Measurements from ENCODE around the gene FOXB2.
"Not testable (repeated sequence)": the region's sequence is repeated elsewhere in the genome, so short reads cannot be mapped to it uniquely, and the experiment has no call there.

FOXB2 gene

DNA sequence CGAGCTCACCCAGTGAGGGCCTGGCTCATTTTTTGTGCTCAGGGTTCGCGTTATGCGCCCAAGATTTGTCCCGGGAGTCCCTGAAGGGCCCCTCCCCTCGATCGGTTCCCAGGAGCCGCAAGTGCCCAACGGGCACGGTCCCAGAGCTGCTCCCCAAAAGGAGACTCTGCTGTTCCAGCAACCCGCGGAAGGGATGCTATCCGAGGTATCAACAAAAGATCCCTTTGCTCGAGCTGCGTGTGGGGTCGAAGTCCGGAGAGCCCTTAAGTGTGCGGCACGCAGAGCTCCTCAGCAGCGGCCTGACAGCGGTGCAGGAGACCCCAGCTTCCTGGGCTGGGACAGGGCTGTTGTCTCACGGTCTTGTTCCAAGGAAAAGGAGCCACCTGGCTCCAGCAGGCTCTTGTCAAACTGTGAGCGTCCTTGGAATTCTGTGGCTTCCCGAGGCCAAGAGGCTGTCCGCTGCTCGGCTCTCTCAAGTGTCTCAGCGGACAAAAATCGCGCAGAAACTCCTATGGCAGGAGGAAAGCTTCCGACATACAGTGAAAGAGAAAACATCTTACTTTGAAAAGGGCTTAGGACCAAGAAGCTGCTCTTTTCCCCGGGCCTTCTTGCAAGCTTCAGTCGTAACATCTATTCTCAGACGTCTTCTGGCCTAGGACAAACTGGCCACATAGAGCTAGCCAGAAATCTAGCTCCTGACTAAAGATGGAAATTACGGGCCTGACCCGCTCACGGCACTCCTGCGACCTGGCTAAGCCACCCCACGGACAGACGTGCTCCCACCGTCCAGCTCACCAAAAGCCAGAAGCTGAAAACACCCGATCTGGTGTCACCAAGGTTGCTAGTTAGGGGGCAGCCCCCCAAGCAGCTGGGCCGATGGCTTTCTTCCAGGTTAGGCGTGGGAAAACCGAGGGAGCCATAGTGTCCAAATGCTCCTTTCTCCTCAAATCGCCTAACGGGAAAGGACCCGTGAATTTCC lies 2.6 kb upstream of the FOXB2 start:
- DNase-seq = no peak

DNA sequence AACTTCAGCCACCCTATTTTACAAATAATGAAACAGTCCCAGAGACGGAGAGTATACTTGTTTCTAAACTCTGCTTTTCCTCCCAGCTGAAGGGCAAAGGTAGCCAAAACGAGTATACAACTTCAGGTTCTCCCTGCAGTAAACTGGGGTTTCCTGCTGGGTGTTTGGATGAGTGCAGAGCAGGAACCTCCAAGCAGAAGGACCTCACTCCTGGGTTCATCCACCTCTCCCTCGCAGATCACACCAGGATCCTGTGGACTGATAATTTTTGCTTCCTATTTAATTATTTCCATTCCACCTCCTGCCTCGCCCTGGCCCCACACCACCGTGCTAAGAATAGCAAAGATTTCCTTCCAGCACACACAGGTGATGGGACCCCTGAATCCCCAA lies 2.0 kb upstream of the FOXB2 start:
- DNase-seq = no peak

DNA sequence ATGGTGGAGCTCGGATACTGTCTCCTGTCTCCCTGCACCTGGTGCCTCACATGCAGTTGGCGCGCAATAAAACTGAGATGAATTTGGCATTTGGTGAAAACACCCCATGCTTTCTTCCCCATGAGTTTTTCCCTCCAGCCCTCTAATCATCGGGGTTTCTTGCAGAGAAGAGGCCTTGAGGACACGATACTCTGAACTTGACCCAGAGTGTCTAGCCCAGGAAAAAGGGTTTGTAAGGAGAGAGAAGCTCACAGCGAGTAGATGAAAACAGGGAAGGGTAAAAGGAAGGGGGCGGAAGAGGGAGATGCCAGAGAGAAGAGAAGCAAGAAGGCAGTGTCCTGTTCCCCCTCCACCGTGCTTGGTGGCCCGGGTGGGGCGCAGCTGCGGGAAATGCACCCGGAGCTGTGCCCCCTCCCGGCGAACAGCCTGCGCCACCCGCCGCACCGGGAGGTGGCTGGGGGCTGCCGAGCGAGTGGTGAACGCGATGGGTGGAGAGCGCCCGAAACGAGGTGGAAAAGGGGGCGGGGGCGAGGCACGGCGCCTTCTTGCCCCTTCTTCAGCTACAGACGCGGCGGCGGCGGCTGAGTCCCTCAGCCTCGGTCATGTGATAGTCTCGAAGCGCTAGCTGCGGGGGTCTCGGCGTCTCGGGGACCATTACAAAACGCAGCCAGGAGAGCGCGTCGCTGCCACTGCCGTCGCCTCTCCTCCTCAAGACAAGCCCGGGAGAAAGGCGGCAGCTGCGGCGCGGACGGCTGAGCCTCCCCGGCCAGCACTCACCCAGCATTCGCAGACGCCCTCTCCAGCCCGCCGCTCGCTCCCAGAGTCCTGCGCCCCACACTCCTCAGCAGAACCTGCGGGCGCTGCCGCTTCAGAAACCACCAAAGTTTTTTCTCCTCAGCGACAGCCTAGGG lies 1.1 kb upstream of the FOXB2 start:
- no peak for DNase-seq

DNA sequence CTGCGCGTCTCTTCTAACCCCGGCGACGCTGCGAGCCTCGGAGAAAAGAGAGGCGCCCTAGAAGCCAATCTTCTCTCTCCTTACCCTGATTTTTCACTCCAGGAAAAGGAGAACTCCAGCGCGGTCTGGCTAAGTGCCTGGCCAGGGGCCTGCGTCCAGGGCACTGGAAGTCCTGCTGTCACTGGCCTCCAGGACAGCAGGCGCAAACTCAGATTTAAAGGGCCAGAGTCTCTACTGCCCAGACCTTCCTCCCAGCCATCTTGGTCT lies 553 bp upstream of the FOXB2 start:
- DNase-seq = no peak

DNA sequence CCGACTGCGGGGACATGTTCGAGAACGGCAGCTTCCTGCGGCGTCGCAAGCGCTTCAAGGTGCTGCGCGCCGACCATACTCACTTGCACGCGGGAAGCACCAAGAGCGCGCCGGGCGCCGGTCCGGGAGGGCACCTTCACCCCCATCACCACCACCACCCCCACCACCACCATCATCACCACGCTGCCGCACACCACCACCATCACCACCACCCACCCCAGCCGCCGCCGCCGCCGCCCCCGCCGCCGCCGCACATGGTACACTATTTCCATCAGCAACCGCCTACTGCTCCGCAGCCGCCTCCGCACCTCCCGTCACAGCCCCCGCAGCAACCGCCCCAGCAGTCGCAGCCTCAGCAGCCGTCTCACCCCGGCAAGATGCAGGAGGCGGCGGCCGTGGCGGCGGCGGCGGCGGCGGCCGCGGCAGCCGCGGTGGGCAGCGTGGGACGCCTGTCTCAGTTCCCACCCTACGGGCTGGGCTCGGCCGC lies 514 bp downstream of the FOXB2 start:
- no peak for DNase-seq

DNA sequence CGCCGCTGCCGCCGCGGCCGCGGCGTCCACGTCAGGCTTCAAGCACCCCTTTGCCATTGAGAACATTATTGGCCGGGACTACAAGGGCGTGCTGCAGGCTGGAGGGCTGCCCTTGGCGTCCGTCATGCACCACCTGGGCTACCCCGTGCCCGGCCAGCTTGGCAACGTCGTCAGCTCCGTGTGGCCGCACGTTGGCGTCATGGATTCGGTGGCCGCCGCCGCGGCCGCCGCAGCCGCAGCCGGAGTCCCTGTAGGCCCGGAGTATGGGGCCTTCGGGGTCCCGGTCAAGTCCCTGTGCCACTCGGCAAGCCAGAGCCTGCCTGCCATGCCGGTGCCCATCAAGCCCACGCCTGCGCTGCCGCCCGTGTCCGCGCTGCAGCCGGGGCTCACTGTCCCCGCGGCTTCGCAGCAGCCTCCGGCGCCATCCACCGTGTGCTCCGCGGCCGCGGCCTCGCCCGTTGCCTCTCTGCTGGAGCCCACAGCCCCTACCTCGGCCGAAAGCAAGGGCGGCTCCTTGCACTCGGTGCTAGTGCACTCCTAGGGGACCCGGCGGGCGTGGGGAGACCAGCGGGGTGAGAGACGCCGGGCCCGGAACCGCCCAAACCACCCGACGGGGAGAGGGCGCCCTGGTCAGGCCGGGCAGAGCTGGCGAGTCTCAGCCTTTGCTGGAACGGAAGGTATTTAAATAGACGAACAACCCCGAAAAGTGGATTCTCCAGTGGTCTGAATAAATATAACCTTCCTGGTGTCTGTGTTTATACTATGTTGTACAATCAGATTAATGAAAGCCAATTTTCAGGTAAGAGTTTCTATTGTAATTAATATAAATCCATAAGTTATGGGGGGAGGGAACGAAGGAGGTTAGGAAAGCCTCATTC lies 1.2 kb downstream of the FOXB2 start:
- no peak for DNase-seq

DNA sequence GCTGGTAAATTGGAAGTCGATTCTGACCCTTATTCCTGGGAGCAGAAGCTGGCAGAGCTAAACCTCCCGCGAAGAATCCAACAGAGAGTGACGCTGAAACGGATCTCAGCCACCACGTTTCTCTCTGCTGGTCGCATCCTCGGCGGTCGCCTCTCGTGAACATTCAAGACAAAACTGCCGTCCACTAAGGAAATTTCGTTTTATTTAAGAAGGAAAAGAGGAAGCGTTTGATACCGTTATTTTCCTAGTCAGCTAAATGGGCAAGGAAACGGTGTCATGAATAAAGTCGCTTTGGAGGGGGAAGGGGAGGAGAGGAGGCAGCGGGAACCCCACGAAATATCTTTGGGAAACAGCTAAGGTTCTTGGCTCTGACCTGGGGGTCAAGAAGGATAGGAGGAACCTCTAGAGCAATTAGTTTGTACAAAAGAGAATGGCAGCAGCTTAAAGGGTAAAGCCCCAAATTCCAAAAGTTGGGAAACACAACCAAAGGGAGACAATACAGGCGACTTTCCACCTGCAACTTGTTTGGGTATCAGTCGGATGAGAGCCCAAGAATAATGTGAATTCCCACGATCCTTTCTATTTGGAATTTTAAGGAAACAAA lies 1.9 kb downstream of the FOXB2 start:
- DNase-seq = no peak

DNA sequence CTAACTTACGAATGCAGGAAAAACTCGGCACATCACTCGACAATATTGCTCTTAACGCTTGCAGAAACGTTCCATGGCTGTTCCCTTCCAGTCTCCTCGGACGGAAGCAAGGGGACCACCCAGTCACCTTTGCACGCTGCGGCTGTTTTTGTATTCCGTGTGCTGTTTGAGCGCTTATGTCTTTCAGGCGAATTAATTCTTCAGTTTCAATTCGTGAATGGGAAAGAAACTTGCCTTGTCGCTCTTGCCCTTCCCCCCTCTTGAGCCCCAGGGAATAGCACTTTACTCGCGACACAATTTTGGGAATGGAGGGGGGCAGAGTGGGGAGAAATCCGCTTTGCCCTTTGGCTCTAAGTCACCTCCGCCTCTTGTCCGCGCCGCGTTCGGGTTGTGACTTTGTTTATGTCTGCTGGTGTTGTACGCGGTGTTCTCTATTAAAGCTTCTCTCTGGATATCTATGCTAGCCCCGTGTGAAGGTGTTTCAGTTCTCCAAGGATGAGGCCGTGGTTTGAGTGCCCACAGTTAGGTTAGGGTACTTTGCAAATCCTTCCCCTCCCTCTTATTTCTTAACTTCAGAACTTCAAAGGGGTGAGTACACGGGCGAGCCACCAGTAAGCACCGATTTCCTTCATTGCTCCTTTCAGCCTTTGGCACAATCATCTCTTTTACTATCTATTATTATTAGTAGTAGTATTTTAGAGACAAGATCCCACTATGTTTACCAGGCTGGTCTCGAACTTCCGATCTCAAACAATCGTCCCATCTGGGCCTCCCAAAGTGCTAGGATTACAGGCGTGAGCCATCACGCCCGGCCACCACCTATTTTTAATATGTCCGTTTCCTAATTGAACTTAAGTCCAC lies 2.7 kb downstream of the FOXB2 start:
- no peak for DNase-seq

DNA sequence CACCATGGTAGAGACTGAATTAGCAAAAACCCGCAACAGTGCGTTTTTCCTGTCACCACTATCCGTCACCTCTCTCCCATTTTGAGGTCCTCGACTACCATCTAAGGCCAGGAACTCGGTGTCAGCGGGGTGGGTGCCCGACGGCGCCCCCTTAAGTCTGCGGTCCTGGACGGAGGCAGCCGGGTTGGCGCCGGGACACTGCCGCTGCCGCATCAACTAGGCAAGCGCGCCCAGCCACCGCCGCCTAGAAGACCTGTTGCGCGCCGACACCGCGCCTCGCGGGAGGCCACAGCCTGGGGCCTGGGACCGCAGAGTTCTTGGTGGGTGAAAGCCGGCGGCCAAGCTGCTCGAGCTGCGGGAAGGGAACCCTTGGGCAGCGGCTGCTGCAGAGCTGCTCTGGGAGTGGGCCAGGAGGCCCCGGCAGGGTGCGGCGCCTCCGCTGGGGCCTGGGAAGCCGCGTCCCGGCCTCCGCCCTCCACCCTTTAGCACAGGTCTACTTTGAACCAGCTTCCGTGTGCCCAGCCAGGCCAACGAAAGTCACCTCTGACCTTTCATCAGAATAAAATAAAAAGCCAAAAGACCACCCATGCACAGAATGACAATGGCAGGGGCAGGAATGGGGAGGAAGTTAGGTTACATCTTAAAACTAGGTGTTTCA lies 3.5 kb downstream of the FOXB2 start:
- DNase-seq = no peak

DNA sequence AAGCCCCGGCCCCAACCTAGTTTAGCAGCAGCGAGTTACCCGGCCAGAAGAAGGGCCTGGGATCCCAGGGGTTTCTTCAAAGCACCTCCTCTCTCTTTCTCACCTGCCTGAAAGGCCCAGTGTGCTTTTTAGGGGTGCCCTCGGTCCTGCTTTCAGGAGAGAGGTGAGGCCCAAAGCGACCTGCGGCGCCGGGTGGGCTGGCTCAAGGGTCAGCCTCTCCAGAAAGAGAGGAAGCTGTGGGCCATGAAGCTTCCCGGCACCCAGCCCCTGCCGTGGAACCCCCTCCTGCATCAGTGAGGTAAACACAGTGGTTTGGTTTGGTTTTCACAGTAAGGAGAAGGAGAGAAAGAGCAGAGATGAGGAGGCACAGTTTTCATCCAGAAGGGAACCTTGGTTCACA lies 4.3 kb downstream of the FOXB2 start:
- DNase-seq = no peak

DNA sequence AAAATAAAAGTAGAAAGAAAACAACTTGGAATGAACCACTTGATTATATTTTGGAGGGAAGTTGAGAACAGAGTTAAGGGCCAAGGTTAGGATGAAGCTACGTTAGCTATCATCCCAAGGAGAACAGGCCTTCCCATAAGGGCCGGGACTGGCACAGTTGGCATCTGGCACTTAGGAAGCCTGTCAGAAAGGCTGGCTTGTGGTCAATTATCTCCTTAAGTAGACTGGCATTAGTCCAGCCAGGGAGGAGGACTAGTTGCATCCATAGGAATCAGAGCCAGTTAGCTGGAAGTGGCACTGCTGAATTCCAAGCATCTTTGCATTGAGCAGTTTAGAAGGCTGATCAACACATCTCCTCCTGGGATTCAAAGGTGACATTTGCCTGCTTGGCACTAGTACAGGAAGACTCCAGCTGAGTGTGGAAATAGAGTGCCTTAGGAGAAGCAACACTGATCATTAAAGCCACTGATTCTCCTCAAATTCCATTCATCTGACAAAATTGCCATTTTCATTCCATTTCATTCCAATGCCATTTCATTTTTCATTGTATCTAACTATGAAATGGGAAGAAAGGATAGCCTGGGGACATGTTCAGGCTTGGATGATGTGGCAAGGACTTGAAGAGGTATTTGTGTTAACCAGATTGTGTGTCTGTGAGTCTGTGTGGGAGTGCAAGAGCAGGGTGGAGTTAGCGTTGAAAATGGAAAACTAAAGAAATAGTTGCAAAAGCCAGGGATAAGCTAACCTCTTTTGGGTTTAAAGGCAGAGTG lies 5.5 kb downstream of the FOXB2 start:
- no peak for DNase-seq

DNA sequence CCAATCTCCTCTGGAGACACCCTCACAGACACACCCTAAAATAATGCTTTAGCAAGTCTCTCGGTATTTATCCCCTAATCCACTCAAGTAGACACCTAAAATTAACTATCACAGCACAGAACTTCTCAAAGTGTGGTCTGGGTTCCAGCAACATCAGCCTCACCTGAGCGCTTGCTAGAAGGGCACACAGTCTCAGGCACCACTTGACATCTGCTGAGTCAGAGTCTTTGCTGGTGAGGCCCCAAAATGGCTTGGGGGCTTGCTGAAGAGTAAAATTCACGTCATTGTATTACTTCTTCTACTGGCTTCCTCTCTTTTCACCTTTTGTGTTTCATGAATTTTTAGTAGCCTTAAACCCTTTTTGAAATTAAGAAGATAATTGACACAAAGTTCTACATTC lies 9.0 kb downstream of the FOXB2 start:
- no peak for DNase-seq

DNA sequence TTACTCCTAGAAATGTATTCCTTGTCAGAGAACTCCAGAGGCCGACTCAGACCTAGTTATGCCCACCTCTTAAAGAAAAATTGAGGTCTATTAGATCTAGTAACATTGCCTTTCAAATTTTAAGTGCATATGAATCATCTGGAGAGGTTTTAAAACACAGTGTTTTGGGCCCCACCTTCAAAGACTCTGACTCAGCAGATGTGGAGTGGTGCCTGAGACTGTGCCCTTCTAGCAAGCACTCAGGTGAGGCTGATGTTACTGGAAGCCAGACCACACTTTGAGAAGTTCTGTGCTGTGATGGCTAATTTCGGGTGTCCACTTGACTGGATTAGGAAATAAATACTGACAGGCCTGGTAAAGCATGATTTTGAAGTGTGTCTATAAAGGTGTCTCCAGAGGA lies 10.6 kb downstream of the FOXB2 start:
- no peak for DNase-seq

DNA sequence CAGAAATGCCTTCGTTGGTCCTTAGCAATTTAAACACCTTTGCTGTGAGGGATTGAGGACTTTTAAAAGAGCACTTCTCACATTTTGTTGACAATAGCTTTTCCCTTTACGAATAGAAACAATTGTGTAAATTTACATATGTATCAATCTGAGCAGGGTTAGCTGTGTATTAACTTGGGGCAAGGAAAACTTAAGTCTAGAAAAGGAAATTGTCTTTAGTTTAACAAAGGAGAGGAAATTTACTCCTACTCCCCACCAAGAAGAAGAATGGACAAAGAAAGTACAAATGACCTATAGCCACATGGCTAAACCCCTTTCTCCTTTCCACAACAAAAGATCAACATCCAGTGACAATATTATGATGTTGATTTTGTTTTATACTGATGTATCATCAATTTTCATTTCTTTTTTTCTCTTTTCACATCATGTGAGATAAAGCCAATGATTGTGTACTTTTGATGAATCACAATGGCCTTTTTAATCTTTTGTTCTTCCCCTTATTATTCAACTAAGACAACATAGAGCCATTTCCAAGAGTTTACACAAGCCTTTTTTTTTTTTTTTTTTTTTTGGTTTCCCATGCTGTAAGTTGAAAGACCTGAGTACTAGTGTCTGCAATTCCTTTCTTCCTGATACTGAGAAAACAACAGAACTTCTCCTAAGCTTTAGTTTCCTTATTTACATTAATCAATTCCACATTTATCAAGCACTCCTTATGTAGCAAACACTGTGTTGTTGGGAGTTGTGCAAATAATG lies 19.0 kb downstream of the FOXB2 start:
- no peak for DNase-seq

DNA sequence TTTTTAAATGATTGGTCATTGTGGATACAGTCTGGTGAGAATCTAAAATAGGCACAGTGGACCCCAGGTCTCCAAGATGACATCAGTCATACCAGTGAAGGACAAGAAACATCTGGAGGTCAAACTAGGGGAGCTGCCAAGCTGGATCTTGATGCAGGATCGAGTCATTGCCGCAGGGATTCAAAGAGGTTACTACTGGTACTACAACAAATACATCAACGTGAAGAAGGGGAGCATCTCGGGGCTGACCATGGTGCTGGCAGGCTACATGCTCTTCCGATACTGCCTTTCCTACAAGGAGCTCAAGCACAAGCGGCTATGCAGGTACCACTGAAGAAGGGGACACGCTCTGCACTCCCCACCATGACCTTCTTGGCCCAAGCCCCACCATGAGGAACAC lies 20.9 kb downstream of the FOXB2 start:
- no peak for DNase-seq

DNA sequence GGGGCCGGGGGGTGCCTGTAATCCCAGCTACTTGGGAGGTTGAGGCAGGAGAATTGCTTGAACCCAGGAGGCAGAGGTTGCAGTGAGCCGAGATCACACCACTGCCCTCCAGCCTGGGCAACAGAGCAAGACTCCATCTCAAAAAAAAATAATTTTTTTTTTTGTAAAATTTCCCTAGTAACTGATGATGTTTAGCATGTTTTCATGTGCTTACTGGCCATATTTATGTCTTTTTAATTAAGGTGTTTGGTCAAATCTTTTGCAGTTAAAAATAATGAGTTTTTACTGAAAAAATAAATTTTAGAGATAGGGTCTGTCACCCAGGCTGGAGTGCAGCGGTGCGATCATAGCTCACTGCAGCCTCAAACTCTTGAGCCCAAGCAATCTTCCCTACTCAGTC lies 24.3 kb downstream of the FOXB2 start:
- not testable (repeated sequence) for DNase-seq

DNA sequence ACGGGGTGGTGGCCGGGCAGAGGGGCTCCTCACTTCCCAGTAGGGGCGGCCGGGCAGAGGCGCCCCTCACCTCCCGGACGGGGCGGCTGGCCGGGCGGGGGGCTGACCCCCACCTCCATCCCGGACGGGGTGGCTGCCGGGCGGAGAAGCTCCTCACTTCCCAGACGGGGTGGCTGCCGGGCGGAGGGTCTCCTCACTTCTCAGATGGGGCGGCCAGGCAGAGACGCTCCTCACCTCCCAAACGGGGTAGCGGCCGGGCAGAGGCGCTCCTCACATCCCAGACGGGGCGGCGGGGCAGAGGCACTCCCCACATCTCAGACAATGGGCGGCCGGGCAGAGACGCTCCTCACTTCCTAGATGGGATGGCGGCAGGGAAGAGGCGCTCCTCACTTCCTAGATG lies 41.2 kb downstream of the FOXB2 start:
- not testable (repeated sequence) for DNase-seq

DNA sequence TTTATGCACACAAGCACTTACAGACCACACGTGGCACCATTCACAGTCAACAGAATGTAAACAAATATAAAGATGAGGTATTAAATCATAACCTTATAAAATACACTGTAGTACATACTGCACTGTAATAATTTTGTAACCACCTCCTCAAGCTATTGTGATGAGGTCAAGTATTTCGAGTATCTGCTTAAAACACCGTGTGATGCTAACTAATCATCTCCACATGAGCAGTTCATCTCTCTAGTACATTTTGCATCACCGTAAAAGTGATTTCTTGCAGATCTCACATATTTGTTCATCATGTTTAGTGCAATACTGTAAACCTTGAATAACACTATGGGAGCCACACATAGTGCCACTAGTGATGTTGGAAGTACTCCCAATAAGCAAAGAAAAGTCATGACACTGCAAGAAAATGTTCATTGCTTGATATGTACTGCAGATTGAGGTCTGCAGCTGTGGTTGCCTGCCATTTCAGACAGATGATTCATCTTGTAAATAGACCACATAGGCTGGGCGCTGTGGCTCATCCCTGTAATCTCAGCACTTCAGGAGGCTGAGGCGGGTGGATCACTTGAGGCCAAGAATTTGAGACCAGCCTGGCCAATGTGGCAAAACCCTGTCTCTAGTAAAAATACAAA lies 44.3 kb downstream of the FOXB2 start:
- DNase-seq = no peak

DNA sequence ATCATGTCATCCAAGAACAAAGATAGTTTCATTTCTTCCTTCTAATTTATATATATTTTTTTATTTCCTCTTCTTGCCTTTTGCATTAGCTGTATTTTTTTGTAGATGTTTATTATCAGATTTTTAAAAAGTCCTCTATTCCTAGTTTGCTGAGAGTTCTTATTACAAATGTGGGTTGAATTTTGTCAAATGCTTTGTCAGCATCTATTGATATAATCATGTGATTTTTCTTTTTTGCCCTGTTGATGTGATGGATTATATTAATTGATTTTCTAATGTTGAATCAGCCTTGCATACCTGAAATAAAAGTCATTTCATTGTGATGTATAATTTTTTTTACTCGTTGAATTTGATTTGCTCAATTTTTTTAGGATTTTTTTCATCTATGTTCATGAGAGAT lies 46.9 kb downstream of the FOXB2 start:
- DNase-seq = no peak
